Karpas-422 (cell line): ENCODE measurements around the gene KSR1. TPM values are rescaled to one million over a fixed set of nuclear protein-coding genes. Genes with fewer than 3 reads are reported as not detected.
"Not testable (repeated sequence)": the region's sequence is repeated elsewhere in the genome, so short reads cannot be mapped to it uniquely, and the experiment has no call there.

ENCODE experiments used
- DNase-seq: peaks from one replicate; pipeline ENCODE4 v3.0.0-alpha.2; 2015
- H2AFZ ChIP-seq: fragments of 200-600 bp; sonication (generic); 2 replicates; pipeline ENCODE4 v1.6.1; 2014; ENCODE audit warnings: antibody characterized with exemption, low read length, mixed read lengths
- H3K27ac ChIP-seq: fragments of 200-600 bp; sonication (generic); 2 replicates; pipeline ENCODE4 v1.5.1; 2014; ENCODE audit warnings: mild to moderate bottlenecking, low read length, moderate library complexity
- H3K27me3 ChIP-seq: fragments of 200-600 bp; sonication (generic); 2 replicates; pipeline ENCODE4 v1.6.1; 2014; ENCODE audit warnings: low read length, mixed read lengths
- H3K36me3 ChIP-seq: fragments of 200-600 bp; sonication (generic); 2 replicates; pipeline ENCODE4 v1.6.1; 2014; ENCODE audit warnings: low read length, mixed read lengths; ENCODE audit not compliant: insufficient read depth
- H3K4me1 ChIP-seq: fragments of 200-600 bp; sonication (generic); 2 replicates; pipeline ENCODE4 v1.6.1; 2014; ENCODE audit warnings: mild to moderate bottlenecking, low read length, mixed read lengths
- H3K4me2 ChIP-seq: fragments of 200-600 bp; sonication (generic); 2 replicates; pipeline ENCODE4 v1.6.1; 2014; ENCODE audit warnings: low read length, low read depth, mild to moderate bottlenecking; ENCODE audit not compliant: poor library complexity, severe bottlenecking
- H3K4me3 ChIP-seq: fragments of 200-600 bp; sonication (generic); 2 replicates; pipeline ENCODE4 v1.5.1; 2014; ENCODE audit warnings: mild to moderate bottlenecking, antibody characterized with exemption, low read length, mixed read lengths
- H3K79me2 ChIP-seq: fragments of 200-600 bp; sonication (generic); 2 replicates; pipeline ENCODE4 v1.6.1; 2014; ENCODE audit warnings: mild to moderate bottlenecking, low read length, mixed read lengths
- H3K9ac ChIP-seq: fragments of 200-600 bp; sonication (generic); 2 replicates; pipeline ENCODE4 v1.6.0; 2014; ENCODE audit warnings: low read length
- H3K9me2 ChIP-seq: fragments of 200-600 bp; sonication (generic), shearing (Covaris generic); replicated peaks from 2 replicates; pipeline ENCODE4 v1.6.0; 2014; ENCODE audit warnings: mild to moderate bottlenecking, low read length, moderate library complexity; ENCODE audit not compliant: insufficient read depth
- H3K9me3 ChIP-seq: fragments of 300-700, 200-600 bp; sonication (generic); 2 replicates; pipeline ENCODE4 v1.6.1; 2014; ENCODE audit warnings: low read length, mixed read lengths
- H4K20me1 ChIP-seq: fragments of 200-600 bp; sonication (generic); 2 replicates; pipeline ENCODE4 v1.6.1; 2014; ENCODE audit warnings: mild to moderate bottlenecking, antibody characterized with exemption, low read length, low read depth; ENCODE audit not compliant: insufficient read depth
- total RNA-seq: library from RNA; depleted of rRNA; stranded (reverse); fragments of >200 nt; shearing (Covaris generic); gene quantifications from 2 replicates; pipeline ENCODE4 v1.2.3, GENCODE V29; 2014; ENCODE audit warnings: low replicate concordance

The KSR1 gene
- total RNA-seq, 1 experiment from 2014 or later = 0.52 TPM

GRCh38 chr17:27443491-27443890, 12.8 kb upstream of the KSR1 start:
- no peaks in the 10 kb centered on the region for H3K9me2 ChIP-seq
- no peak overlapping the region for H3K9ac ChIP-seq
- no peaks in the 10 kb centered on the region for H3K79me2 ChIP-seq
- H4K20me1 ChIP-seq = no peaks in the 10 kb centered on the region
- no peak overlapping the region for H3K4me3 ChIP-seq
- no peaks in the 10 kb centered on the region for H3K36me3 ChIP-seq
- H3K9me3 ChIP-seq = no peaks in the 10 kb centered on the region
- no peak overlapping the region for H2AFZ ChIP-seq
- no peak overlapping the region for H3K4me2 ChIP-seq
- no peak for DNase-seq
- no peak overlapping the region for H3K27ac ChIP-seq
- H3K4me1 ChIP-seq = no peaks in the 10 kb centered on the region
- no peaks in the 10 kb centered on the region for H3K27me3 ChIP-seq

DNA sequence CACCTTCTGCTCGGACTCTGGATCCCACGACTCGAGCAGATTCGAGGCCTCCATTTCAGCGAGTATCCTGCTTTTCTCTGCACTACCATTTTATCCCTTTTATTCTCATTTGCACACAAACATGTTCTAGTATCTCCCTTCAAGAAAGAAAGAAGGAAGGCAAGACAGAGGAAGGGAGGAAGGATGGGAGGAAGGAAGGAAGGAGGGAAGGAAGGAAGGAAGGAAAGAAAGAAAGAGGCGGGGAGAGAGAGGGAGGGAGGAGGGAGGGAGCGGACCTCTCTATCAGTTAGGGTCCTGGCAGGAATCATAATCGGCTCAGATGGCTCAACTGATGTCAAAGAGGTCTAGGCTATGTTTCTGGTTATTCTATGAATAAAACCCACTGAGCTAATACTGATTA, 10.3 kb upstream of the KSR1 start:
- no peaks in the 10 kb centered on the region for H3K9me2 ChIP-seq
- H3K9me3 ChIP-seq = no peaks in the 10 kb centered on the region
- no peaks in the 10 kb centered on the region for H3K79me2 ChIP-seq
- no peak overlapping the region for H3K27ac ChIP-seq
- no peaks in the 10 kb centered on the region for H3K36me3 ChIP-seq
- no peak overlapping the region for H3K4me3 ChIP-seq
- H3K27me3 ChIP-seq = no peaks in the 10 kb centered on the region
- no peaks in the 10 kb centered on the region for H4K20me1 ChIP-seq
- no peak overlapping the region for H2AFZ ChIP-seq
- no peak for DNase-seq
- H3K9ac ChIP-seq = no peak overlapping the region
- no peak overlapping the region for H3K4me2 ChIP-seq
- H3K4me1 ChIP-seq = no peaks in the 10 kb centered on the region

- no peak overlapping the region for H3K9ac ChIP-seq
- no peaks in the 10 kb centered on the region for H3K9me3 ChIP-seq
- no peak overlapping the region for H3K27ac ChIP-seq
- no peak for DNase-seq
- no peak overlapping the region for H2AFZ ChIP-seq
- H3K4me3 ChIP-seq = no peak overlapping the region
- no peaks in the 10 kb centered on the region for H3K79me2 ChIP-seq
- H3K27me3 ChIP-seq = no peaks in the 10 kb centered on the region
- H3K36me3 ChIP-seq = no peaks in the 10 kb centered on the region
- no peak overlapping the region for H3K4me2 ChIP-seq
- H3K4me1 ChIP-seq = no peaks in the 10 kb centered on the region
- no peaks in the 10 kb centered on the region for H4K20me1 ChIP-seq
- no peaks in the 10 kb centered on the region for H3K9me2 ChIP-seq
These were observed 9.5 kb upstream of the KSR1 start for GRCh38 chr17:27446569-27447301.

DNA sequence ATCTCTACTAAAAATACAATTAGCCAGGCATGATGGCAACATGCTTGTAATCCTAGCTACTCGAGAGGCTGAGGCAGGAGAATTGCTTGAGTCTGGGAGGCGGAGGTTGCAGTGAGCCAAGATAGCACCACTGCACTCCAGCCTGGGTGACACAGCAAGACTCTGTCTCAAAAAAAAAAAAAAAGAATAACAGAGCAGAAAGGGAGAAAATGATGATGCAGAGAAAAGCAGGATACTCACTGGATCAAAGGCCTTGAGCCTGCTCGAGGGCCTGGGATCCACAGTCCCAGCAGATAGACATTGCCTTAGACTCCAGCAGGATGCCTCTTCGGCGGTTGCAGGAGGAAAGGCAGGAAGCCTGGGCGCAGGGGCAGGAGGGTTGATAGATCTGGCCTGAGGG, 7.7 kb upstream of the KSR1 start:
- H3K4me3 ChIP-seq, H3K9me3 ChIP-seq, H3K4me2 ChIP-seq, H3K4me1 ChIP-seq, H3K27ac ChIP-seq, H3K36me3 ChIP-seq, H3K9ac ChIP-seq, H4K20me1 ChIP-seq, DNase-seq, H3K79me2 ChIP-seq, H2AFZ ChIP-seq, H3K27me3 ChIP-seq, H3K9me2 ChIP-seq: not testable (repeated sequence)

- no peak overlapping the region for H3K4me3 ChIP-seq
- H3K27me3 ChIP-seq = no peaks in the 10 kb centered on the region
- H3K9me3 ChIP-seq = no peaks in the 10 kb centered on the region
- no peak overlapping the region for H3K9ac ChIP-seq
- H4K20me1 ChIP-seq = no peaks in the 10 kb centered on the region
- H2AFZ ChIP-seq = no peak overlapping the region
- no peak overlapping the region for H3K4me2 ChIP-seq
- no peaks in the 10 kb centered on the region for H3K9me2 ChIP-seq
- no peak overlapping the region for H3K27ac ChIP-seq
- no peaks in the 10 kb centered on the region for H3K4me1 ChIP-seq
- no peak for DNase-seq
- no peaks in the 10 kb centered on the region for H3K79me2 ChIP-seq
- no peaks in the 10 kb centered on the region for H3K36me3 ChIP-seq
These were observed 6.7 kb upstream of the KSR1 start for GRCh38 chr17:27449541-27449940.

- H3K9ac ChIP-seq = no peak overlapping the region
These were observed 6.3 kb upstream of the KSR1 start for GRCh38 chr17:27449988-27450387.

GRCh38 chr17:27450416-27450815, 5.8 kb upstream of the KSR1 start:
- Histone ChIP-seq H3K9ac (no peak overlapping the region), H3K36me3 (no peaks in the 10 kb centered on the region), H2AFZ (no peak overlapping the region), H3K27me3 (no peaks in the 10 kb centered on the region), H3K4me2 (no peak overlapping the region), H3K9me2 (no peaks in the 10 kb centered on the region), H3K27ac (no peak overlapping the region), H3K4me3 (no peak overlapping the region), H3K9me3 (no peaks in the 10 kb centered on the region), H3K4me1 (no peaks in the 10 kb centered on the region), H3K79me2 (no peaks in the 10 kb centered on the region), H4K20me1 (no peaks in the 10 kb centered on the region)
- DNase-seq = no peak

More at GRCh38 chr17:27449988-27450387, 6.3 kb upstream of the KSR1 start:
- no peak overlapping the region for H2AFZ ChIP-seq
- no peak overlapping the region for H3K4me2 ChIP-seq
- no peaks in the 10 kb centered on the region for H4K20me1 ChIP-seq
- H3K79me2 ChIP-seq = no peaks in the 10 kb centered on the region
- H3K27me3 ChIP-seq = no peaks in the 10 kb centered on the region
- H3K4me3 ChIP-seq = no peak overlapping the region
- H3K36me3 ChIP-seq = no peaks in the 10 kb centered on the region
- H3K4me1 ChIP-seq = no peaks in the 10 kb centered on the region
- DNase-seq = no peak
- no peaks in the 10 kb centered on the region for H3K9me3 ChIP-seq
- no peak overlapping the region for H3K27ac ChIP-seq
- H3K9me2 ChIP-seq = no peaks in the 10 kb centered on the region

DNA sequence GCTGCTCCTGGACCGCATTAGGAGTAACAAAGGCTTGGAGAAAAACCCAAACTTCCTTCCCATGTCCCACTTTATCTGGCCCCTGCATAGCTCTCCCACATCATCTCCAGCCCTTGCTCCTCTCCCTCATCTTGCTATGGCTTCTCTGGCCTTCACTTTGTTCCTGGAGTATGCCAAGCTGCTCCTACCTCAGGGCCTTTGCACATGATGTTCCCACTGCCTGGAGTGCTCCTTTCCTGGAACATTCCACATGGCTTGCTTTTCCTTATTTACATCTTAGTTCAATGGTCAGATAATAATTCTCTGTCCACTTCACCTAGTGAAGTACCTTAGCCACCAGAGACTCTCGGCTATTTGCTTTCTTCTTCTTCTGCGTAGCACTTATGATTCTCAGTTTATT, 4.3 kb upstream of the KSR1 start:
- no peaks in the 10 kb centered on the region for H3K27me3 ChIP-seq
- H3K27ac ChIP-seq = no peak overlapping the region

More for the DNA sequence above, 4.3 kb upstream of the KSR1 start:
- H3K9me2 ChIP-seq = no peaks in the 10 kb centered on the region
- H3K9ac ChIP-seq = no peak overlapping the region
- no peaks in the 10 kb centered on the region for H3K36me3 ChIP-seq
- no peak overlapping the region for H3K4me3 ChIP-seq
- H3K4me2 ChIP-seq = no peak overlapping the region
- no peaks in the 10 kb centered on the region for H3K9me3 ChIP-seq
- H3K4me1 ChIP-seq = no peaks in the 10 kb centered on the region
- no peak overlapping the region for H2AFZ ChIP-seq
- no peaks in the 10 kb centered on the region for H3K79me2 ChIP-seq
- no peaks in the 10 kb centered on the region for H4K20me1 ChIP-seq
- DNase-seq = no peak
